ENCODE data around the gene FAM3A.

The FAM3A gene

GRCh38 chrX:154534526-154535322 is 18.7 kb upstream of the FAM3A start:
- peak; percentile 83 for DNase-seq

DNA sequence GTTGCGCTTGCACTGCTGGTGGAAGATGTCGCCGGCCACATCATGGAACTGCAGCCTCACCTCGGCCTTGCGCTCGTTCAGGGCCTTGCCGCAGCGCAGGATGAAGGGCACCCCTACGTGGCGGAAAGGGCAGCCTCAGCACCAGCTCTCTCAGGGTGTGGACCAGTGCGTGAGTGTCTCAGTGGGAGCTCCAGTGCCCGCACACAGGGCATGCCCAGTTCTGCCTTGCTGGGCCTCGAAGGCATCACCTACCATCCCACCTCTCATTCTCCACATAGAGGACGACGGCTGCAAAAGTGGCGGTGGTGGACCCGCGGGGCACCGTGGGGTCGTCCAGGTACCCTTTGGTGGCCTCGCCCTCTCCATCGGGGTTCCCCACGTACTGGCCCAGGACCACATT is 16.7 kb upstream of the FAM3A start:
- no peak for DNase-seq

GRCh38 chrX:154531626-154532025 is 15.6 kb upstream of the FAM3A start:
- DNase-seq, result no peak

DNA sequence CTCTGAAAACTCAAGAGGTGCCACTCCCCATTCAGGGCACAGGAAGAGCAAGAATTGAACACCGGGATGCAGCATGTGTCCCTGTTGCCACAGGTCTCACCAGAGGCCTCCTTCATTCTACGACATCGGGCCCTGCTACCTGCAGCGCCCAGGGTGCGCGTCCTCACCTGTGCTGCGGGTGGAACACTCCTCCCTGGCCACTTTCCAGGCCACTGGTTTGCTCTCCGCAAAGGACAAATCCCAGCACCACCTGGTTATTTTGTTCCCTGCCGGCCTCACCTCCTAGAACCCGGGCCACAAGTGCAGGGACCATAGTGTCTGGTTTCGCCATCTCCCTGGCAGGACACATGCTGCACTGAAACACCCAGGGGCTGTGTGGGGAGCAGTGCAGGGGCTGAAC is 14.3 kb upstream of the FAM3A start:
- DNase-seq, result no peak

DNA sequence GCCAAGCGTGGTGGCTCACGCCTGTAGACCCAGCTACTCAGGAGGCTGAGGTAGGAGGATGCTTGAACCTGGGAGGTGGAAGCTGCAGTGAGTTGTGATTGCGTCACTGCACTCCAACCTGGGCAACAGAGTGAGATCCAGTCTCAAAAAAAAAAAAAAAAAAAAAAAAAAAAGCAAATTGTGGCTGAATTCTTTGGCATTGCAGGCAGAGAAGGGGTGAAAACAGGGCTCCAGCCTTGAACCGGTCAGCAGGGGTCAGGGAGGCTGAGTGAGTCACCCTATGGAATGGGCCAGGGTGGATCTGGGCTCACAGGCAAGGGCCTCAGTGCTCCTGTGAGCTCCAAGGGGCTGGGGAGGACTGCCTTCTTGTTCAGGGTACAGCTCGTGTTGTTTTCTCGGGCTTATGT is 13.2 kb upstream of the FAM3A start:
- no peak for DNase-seq

DNA sequence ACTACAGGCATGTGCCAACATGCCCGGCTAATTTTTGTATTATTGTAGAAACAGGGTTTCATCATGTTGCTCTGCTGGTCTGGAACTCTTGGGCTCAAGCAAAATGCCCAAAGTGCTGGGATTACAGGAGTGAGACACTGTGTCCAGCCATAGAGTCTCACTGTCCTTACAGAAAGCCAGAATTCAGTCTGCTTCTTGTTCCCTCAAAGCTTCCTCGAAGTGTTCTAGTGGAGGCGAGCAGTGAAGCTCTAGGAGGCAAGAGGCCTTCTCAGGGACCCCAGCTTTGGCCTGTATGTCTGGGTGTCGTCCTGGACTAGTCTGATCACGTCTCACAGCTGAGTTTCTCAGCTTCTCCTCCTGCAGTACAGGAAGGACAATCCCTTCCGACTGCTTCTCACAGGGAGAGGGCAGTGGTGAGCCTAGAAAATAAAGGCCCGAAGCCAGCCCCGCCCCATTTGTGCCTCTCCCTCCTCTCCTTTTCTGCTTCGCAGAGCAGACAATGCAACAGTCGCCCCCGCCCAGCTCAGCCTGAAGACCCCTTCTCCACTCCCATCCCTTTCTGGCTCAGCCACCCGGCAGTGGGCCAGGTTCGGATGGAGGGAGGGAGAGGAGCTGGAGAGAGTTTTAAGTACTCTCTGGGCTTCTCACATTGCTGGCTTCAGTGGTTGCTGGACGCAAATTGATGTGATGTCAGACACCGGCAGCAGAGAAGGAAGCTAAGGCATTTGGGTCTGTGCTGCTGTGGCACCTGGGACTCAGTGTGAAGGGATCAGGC is 11.1 kb upstream of the FAM3A start:
- DNase-seq, result peak; percentile 81

DNA sequence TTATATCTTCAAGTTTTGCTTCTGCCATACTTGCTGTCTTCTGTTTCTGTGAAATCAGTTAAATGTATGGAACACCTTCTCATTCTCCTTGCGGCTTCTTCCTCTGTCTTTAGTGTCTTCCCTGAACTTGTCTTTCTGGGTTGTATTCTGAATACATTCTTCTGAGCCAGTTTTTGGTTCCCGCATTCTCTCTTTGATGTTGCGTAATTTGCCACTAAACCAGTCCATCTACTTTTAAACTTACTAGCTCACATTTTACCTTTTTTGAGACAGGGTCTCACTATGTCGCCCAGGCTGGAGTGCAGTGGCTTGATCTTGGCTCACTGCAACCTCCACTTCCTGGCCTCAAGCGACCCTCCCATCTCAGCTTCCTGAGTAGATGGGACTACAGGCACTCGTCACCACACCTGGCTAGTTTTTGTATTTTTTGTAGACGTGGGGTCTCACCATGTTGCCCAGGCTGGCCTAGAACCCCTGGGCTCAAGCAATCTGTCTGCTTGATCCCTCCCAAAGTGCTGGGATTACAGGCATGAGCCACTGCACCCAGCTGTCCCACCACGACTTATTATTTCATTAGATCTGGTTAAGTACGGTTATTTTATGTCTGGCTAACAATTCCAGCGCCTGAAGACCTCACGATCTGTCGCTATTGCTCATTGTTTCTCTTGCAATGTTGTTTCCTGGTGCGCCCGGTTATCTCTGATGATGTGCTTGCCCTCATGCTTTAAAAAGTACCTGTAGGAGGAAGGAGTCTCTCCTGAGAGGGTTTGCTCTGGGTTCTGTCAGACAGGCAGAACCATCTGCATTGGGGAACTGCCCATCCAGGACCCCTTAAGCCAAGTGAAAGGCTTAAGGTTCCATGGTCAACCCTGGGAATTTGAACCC is 9.8 kb upstream of the FAM3A start:
- DNase-seq, result no peak

GRCh38 chrX:154519389-154519788 is 3.4 kb upstream of the FAM3A start:
- no peak for DNase-seq

DNA sequence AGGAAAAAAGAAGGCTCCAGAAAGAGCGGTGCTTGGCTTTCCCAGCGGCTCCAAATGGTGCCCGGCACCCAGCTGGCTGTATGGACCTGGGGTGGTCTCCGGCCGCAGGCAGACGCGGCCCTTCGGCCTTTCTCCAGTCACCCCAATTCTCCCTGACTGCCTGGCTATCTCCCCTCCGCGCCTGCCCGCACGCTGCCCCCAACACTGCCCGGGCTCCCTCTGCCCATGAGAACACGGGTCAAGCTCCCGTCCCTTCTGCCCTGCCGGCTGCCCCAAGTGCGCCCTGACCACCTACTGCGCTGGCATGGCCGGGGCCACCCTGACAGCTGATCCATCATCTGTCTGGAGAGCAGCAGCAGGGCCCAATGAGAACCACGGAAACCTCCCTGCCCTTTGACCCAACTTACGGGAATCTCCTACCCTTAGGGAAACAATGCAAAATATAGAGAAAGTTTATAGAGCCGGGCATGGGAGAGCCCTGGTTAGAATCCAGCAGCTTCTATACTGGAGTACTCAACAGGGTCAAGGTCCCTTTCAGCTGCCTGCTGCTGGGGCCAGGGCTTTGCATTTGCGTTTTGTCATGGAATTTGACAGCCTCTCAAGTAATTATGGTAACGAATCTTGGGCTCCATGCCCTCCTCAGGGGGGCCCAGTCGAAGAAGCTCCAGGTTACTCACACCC is 1.2 kb upstream of the FAM3A start:
- DNase-seq, result no peak

- no peak for DNase-seq
Measured at GRCh38 chrX:154516656-154517100, 646 bp upstream of the FAM3A start.

DNA sequence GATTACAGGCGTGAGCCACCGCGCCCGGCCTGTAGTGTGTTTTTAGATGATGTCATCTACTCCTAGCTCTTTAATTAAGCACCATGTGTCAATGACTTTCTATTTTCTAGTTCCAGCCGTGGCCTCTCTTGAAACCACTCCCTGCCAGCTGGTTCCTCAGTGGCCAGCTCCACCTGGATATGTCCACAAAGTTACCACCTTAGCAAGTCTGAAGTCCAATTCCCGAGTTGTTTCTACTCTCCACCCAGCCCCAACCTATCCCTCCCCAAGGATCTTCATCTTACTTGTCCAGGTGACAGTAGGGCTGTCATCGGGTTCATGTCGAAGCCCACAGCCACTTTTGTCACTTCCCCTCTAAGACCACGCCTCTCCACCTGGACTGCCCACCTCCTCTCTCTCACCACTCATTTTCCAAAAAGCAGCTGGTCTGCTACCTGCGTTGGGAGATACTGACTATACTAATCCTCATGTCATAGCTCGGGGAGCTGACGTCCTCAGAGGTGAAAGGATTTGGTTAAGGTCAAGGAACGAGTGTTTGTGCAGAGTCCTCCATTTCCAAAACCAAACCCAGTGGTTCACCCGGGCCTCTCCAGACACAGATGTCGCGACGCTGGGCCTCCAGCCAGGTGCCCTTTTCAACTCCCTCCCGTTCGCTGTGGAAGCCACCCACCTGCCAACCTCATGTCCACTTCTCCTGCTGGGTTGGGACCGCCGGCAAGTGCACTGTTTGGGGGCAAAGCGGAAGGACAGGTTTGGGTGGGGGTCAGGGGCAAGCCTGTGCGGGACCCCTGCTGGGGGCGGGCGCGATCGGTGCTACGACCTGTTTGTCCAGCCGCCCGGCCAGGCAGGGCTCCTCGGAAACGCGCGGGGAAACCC is 704 bp downstream of the FAM3A start:
- peak; percentile 55 for DNase-seq

GRCh38 chrX:154513716-154514115 is 2.3 kb downstream of the FAM3A start:
- DNase-seq, result no peak

DNA sequence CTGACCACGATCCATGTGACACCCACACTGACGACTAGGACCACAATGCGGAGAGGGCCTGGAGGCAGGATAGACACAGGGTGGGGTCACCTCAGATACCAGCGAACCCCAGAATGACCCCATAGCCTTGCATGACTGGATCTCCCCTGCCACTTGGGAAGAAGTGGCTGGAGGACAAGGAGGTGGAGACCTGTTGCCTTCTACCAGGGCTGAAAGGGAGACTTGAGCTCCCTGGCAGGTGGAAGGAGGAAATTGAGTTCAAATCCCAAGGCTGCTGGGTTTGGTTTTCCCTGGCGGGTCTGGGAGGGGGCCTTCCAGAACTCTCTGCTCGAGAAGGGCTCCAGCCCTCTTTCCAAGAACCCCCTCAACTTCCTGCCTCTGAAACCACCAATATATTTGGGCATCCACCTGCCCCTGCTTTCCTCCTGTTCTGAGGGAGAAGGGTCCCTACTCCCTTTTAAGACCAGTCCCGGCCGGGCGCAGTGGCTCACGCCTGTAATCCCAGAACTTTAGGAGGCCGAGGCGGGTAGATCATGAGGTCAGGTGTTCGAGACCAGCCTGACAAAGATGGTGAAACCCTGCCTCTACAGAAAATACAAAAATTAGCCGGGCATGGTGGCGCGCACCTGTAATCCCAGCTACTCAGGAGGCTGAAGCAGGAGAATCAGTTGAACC is 3.0 kb downstream of the FAM3A start:
- no peak for DNase-seq

DNA sequence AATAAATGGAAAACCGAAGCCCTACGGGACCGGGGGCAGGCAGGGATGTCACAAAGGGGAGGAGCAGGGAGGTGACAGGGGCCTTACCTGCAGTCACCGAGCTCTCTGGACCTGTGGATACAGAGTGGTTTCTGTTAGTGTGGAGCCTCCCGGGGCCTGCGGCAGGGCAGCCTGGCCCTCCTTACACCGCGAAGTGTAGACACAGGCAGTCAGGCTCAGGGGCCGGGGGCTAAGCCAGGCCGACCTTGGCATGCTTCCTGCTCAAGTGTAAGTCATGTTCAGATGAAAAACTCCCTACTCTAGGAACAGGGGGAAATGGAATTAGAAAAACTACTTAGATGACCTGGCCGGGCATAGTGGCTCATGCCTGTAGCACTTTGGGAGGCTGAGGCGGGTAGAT is 4.3 kb downstream of the FAM3A start:
- DNase-seq, result no peak

DNA sequence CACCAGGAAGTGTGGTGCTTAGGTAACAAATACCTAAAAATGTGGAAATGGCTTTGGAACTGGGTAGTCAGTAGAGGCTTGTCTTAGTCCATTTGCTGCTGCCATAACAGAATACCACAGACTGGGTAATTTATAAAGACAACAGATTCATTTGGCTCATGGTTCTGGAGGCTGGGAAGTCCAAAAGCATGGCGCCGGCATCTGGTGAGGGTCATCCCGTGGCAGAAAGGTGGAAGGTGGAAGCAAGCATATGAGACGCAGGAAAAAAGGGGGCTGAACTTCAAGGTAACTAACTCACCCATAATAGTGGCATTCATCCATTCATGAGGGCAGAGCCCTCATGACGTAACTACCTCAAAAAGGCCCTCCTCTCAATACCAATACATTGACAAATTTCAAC is 6.6 kb downstream of the FAM3A start:
- no peak for DNase-seq

GRCh38 chrX:154508384-154508745 is 7.7 kb downstream of the FAM3A start:
- DNase-seq, result no peak

DNA sequence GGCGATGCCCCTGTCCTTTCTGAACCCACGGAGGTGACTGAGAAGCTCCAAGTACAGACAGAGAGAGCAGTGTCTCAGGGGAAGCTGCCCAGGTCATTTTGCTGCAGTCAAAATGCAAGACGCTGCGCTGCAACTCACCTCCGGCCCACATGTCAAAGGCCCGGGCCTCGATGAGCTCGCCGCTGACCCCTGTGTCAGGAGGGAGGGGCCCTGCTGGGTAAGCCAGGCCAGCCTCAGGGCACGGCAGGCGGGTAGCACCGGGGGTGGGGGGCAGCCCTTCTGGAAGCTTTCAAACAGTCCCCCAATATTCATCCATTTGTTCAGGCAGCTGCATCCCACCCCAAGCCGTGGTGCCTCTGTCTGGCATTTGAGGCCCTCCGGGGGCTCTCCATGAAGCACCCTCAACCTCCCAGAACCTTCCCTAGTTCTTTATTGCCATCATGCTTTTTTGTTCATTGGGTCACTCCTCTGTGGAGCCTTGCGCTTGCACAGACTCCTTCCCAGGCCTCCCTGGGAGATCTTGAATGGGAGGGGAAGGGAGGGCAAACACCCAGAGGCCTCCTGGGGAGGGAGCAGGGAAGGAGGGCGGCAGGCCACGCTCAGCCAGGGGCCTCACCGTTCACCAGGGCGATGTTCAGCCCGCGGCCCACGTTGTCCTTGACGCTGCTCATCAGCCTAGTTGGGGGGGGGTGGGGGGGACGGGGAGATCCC is 8.2 kb downstream of the FAM3A start:
- DNase-seq, result no peak

DNA sequence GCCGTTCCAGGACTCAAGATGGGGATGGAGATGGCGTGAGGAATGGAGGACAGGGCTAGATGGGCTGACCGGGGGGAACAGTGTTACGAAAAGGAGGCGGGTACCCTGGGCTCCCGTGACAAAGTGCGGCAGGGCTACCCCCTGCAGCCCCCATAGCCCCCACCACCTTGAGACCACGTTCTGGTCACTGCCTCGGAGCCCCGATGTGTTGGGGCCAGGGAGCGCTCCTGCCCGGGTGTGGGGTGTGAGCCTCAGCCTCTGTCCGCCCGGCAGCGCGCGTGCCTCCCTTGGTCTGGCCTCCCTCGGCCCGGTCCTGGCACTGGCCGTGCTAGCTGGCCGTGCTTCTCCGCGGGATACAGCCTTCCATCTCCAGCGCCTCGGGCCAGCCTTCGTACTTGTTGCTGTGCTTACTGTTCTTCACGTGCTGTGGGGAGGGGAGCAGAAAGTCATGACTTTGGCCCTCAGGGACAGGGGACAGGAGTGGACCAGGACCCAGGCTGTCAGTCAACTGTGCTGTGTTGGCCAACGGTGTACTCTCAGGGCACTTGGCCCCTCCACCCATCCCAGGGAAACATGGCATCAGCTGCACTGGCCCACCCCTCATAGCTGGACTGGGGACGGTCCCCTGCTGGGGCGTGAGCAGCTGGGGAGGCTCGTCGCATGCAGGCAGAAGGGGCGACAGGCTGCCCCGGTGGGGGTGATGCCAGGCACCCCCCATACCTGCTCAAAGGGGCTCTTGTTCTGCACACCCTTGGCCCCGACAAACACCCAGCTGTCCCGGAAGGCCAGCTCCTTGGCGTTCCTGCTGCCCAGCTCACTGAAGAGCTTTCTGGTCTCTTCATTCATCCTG is 9.3 kb downstream of the FAM3A start:
- DNase-seq, result no peak

DNA sequence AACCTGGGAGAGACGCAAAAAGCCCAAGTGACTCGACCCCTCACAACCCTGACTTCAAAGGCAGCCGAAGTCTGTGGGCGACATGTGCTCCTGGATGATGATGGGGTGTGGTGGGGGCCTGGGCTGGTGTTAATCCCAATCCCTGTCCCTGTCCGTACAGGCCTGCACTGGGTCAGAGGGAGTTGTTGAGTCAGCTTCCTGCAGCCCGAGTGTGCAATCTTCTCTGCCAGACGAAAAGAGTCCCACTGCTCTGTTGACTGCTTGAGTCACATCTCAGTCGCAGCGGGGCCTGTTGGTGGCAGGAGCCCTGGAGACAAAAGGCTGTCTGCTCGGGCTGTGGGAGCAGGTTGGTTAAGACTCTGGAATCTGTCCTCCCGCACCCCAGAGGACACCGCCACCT is 10.3 kb downstream of the FAM3A start:
- DNase-seq, result no peak

- DNase-seq, result no peak
Measured at GRCh38 chrX:154502989-154503388, 13.0 kb downstream of the FAM3A start.
